ENCODE measurements around the gene HOXA11.

DNA sequence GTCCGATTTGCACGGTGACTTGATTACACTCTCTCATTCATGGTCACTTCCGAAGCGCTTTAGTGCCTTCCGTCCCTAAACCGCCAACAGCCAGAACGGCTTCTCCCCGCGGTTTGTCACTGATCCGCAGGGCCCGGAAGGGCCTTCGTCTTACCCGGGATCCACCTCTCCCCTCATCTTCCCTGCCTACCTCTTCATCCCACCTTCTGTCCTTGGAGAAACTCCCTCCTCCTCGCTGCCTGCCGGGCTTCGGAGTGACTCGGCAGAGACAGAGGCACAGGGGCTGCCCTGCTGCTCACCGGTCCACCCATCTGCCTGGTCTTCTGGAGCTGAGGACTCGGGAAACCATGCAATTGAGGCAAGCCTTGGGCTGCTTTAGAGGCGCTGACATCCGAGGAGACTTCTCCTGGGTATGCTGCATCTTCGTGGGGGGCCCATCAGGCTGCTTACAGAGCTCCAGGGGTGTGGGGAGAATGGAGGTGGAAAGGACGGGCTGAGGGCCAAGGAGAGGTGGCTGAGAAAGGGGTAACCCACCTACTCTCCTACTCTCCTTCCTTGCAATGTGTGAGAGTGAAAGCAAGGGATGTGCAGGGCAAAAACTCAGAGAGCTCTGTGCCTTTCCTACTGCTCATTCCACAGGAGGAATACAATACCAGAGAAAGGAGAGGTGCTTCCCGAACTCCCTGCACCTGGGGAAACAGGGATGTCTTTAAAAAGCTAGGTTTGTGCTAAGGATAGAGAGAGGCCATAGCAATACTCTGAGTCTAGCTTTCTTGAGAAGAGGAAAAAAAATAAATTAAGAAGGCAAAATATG, 1.0 kb upstream of the HOXA11 start:
- TF ChIP-seq ELF4 (CRISPR knock-in tag; IDR thresholded peaks at IDR 0.05; ENCODE audit: low read depth), result no peak
- TF ChIP-seq, protein P1, sequence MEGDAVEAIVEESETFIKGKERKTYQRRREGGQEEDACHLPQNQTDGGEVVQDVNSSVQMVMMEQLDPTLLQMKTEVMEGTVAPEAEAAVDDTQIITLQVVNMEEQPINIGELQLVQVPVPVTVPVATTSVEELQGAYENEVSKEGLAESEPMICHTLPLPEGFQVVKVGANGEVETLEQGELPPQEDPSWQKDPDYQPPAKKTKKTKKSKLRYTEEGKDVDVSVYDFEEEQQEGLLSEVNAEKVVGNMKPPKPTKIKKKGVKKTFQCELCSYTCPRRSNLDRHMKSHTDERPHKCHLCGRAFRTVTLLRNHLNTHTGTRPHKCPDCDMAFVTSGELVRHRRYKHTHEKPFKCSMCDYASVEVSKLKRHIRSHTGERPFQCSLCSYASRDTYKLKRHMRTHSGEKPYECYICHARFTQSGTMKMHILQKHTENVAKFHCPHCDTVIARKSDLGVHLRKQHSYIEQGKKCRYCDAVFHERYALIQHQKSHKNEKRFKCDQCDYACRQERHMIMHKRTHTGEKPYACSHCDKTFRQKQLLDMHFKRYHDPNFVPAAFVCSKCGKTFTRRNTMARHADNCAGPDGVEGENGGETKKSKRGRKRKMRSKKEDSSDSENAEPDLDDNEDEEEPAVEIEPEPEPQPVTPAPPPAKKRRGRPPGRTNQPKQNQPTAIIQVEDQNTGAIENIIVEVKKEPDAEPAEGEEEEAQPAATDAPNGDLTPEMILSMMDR (IDR thresholded peaks at IDR 0.05), result no peak
- TF ChIP-seq, protein P2, sequence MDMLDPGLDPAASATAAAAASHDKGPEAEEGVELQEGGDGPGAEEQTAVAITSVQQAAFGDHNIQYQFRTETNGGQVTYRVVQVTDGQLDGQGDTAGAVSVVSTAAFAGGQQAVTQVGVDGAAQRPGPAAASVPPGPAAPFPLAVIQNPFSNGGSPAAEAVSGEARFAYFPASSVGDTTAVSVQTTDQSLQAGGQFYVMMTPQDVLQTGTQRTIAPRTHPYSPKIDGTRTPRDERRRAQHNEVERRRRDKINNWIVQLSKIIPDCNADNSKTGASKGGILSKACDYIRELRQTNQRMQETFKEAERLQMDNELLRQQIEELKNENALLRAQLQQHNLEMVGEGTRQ (CRISPR knock-in tag; IDR thresholded peaks at IDR 0.05), result no peak
- TF ChIP-seq TCF7 (CRISPR knock-in tag; IDR thresholded peaks at IDR 0.05; ENCODE audit: low read depth), result no peak
- TF ChIP-seq, protein P3, sequence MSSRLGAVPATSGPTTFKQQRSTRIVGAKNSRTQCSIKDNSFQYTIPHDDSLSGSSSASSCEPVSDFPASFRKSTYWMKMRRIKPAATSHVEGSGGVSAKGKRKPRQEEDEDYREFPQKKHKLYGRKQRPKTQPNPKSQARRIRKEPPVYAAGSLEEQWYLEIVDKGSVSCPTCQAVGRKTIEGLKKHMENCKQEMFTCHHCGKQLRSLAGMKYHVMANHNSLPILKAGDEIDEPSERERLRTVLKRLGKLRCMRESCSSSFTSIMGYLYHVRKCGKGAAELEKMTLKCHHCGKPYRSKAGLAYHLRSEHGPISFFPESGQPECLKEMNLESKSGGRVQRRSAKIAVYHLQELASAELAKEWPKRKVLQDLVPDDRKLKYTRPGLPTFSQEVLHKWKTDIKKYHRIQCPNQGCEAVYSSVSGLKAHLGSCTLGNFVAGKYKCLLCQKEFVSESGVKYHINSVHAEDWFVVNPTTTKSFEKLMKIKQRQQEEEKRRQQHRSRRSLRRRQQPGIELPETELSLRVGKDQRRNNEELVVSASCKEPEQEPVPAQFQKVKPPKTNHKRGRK (CRISPR knock-in tag; IDR thresholded peaks at IDR 0.05; ENCODE audit: borderline replicate concordance), result no peak
- TF ChIP-seq FOXK1 (CRISPR knock-in tag; IDR thresholded peaks at IDR 0.05), result no peak
- TF ChIP-seq, protein P4, sequence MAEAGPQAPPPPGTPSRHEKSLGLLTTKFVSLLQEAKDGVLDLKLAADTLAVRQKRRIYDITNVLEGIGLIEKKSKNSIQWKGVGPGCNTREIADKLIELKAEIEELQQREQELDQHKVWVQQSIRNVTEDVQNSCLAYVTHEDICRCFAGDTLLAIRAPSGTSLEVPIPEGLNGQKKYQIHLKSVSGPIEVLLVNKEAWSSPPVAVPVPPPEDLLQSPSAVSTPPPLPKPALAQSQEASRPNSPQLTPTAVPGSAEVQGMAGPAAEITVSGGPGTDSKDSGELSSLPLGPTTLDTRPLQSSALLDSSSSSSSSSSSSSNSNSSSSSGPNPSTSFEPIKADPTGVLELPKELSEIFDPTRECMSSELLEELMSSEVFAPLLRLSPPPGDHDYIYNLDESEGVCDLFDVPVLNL (CRISPR knock-in tag; IDR thresholded peaks at IDR 0.05; ENCODE audit: borderline replicate concordance, low read depth), result no peak
- TF ChIP-seq, protein P5, sequence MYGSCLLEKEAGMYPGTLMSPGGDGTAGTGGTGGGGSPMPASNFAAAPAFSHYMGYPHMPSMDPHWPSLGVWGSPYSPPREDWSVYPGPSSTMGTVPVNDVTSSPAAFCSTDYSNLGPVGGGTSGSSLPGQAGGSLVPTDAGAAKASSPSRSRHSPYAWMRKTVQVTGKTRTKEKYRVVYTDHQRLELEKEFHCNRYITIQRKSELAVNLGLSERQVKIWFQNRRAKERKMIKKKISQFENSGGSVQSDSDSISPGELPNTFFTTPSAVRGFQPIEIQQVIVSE (CRISPR knock-in tag; IDR thresholded peaks at IDR 0.05; ENCODE audit: borderline replicate concordance), result no peak
- TF ChIP-seq, protein P6, sequence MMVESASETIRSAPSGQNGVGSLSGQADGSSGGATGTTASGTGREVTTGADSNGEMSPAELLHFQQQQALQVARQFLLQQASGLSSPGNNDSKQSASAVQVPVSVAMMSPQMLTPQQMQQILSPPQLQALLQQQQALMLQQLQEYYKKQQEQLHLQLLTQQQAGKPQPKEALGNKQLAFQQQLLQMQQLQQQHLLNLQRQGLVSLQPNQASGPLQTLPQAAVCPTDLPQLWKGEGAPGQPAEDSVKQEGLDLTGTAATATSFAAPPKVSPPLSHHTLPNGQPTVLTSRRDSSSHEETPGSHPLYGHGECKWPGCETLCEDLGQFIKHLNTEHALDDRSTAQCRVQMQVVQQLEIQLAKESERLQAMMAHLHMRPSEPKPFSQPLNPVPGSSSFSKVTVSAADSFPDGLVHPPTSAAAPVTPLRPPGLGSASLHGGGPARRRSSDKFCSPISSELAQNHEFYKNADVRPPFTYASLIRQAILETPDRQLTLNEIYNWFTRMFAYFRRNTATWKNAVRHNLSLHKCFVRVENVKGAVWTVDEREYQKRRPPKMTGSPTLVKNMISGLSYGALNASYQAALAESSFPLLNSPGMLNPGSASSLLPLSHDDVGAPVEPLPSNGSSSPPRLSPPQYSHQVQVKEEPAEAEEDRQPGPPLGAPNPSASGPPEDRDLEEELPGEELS (CRISPR knock-in tag; IDR thresholded peaks at IDR 0.05), result no peak
- no peak for TF ChIP-seq SP1 (CRISPR knock-in tag; conservative IDR thresholded peaks at IDR 0.05)

Measured in WTC11 (cell line).